Epithelial cell of esophagus (primary cell): ENCODE results near the gene IRF9.

ENCODE experiments used
- DNase-seq: peaks from one replicate; pipeline ENCODE4 v3.0.0; 2010; ENCODE audit warnings: low read depth
- H3K4me3 ChIP-seq: 2 replicates; pipeline ENCODE4 v1.5.1; 2011; ENCODE audit warnings: mild to moderate bottlenecking, low read length, control low read depth
- CTCF ChIP-seq: IDR thresholded peaks from 2 replicates; pipeline ENCODE4 v1.5.1; 2011; ENCODE audit warnings: low read depth, mild to moderate bottlenecking, low read length, control low read depth, inconsistent platforms; ENCODE audit not compliant: insufficient read depth; ENCODE audit errors: missing control alignments

Gene IRF9

DNA sequence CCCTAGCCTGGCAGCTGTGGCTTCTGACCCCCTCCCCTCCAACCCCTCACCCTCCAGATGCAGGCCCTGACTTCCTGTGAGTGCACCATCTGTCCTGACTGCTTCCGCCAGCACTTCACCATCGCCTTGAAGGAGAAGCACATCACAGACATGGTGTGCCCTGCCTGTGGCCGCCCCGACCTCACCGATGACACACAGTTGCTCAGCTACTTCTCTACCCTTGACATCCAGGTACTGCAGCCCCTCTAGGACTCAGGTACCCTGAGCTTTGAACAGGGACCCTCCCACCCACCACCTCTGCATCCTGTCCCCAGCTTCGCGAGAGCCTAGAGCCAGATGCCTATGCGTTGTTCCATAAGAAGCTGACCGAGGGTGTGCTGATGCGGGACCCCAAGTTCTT is 6.0 kb upstream of the IRF9 start:
- TF ChIP-seq CTCF, result no peak
- DNase-seq, result no peak
- no peak overlapping the region for H3K4me3 ChIP-seq

- TF ChIP-seq CTCF, result no peak
- no peak for DNase-seq
- H3K4me3 ChIP-seq, result no peak overlapping the region
Measured at GRCh38 chr14:24156840-24157239, 4.2 kb upstream of the IRF9 start.

- no peak overlapping the region for H3K4me3 ChIP-seq
- TF ChIP-seq CTCF, result no peak
- DNase-seq, result no peak
Measured at GRCh38 chr14:24157331-24157730, 3.7 kb upstream of the IRF9 start.

DNA sequence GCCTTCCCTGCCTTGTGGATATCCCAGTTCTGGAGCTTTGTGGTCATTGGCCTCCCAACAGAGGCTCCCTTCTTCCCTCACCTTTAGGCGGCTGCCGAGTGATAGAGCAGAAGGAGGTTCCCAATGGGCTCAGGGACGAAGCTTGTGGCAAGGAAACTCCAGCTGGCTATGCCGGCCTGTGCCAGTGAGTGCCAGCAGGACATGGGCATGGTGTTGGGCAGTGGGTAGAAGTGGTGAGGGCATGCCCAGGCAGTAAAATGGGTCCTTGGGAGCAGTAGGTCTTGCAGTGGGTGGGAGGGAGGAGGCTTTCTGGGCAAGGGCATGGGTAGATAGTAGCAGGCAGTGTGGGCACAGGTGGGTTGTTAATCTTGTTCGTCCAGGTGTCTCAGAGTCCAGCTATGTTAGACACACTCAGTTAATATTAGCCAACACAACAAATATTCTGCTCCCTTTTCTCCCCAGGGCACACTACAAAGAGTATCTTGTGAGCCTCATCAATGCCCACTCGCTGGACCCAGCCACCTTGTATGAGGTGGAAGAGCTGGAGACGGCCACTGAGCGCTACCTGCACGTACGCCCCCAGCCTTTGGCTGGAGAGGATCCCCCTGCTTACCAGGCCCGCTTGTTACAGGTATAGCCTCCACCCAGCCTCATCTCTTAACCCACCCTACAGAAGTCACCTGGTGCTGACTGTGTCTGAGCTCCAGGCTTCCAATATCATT is 1.1 kb upstream of the IRF9 start:
- no peak for DNase-seq
- no peak overlapping the region for H3K4me3 ChIP-seq
- TF ChIP-seq CTCF, result no peak

DNA sequence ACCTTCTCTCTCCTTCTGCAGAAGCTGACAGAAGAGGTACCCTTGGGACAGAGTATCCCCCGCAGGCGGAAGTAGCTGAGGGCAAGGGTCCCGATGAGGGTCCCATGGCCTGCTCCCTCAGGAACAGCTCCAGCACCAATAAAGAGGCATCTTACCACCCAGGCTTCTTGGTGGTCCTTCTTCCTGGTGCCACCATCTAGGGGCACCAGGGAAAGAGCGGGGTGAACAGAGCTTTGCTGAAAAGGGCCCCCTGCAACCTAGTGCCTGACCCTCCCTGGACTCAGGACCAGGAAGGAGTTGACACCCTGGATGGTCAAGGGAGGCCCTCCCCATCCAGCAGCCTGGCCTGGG is 591 bp upstream of the IRF9 start:
- no peak for TF ChIP-seq CTCF

DNA sequence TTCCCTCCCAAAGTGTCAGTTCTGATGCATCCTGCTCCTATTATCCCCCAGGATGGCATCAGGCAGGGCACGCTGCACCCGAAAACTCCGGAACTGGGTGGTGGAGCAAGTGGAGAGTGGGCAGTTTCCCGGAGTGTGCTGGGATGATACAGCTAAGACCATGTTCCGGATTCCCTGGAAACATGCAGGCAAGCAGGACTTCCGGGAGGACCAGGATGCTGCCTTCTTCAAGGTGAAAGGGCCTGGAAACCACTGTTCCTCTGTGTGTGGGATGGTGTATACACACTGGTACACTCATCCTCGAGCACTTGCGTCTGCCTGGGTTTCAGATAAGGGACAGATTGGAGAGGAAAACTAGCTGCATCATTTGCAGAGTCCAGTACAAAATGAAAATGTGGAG is 1.0 kb downstream of the IRF9 start:
- no peak for DNase-seq
- TF ChIP-seq CTCF, result no peak
- peak overlapping the region; percentile 57 for H3K4me3 ChIP-seq

More for the DNA sequence above, 591 bp upstream of the IRF9 start:
- no peak for DNase-seq
- H3K4me3 ChIP-seq, result no peak overlapping the region

DNA sequence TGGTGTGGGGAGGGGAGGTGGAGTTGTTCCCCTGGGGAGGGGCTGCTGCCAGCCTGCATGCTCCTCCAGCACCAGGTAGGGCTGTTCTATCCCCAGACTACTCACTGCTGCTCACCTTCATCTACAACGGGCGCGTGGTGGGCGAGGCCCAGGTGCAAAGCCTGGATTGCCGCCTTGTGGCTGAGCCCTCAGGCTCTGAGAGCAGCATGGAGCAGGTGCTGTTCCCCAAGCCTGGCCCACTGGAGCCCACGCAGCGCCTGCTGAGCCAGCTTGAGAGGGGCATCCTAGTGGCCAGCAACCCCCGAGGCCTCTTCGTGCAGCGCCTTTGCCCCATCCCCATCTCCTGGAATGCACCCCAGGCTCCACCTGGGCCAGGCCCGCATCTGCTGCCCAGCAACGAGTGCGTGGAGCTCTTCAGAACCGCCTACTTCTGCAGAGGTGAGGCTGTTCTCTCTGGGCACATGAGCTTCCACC is 3.5 kb downstream of the IRF9 start:
- no peak overlapping the region for H3K4me3 ChIP-seq
- TF ChIP-seq CTCF, result no peak
- no peak for DNase-seq
